GM12878 (cell line): ENCODE data around the gene SNX12.

Source experiments
- CBX5 ChIP-seq: sonication (generic); IDR thresholded peaks from 2 replicates; pipeline ENCODE4 v1.6.1; 2016; ENCODE audit warnings: low read depth, moderate library complexity, mild to moderate bottlenecking, inconsistent platforms
- CEBPB ChIP-seq, 2 experiments: fragments of 150-350 bp in 1 of 2; IDR thresholded peaks; 2 replicates each; pipeline ENCODE4 v1.6.1; 2012 to 2014; ENCODE audit warnings: low read depth in 2 of 2, low read length in 2 of 2, borderline replicate concordance in 1 of 2, inconsistent platforms in 1 of 2
- CHD2 ChIP-seq: IDR thresholded peaks from 2 replicates; pipeline ENCODE4 v1.6.1; 2011; ENCODE audit warnings: low read depth, low read length, improper control_type of control experiment, borderline replicate concordance
- EGR1 ChIP-seq, 2 experiments: IDR thresholded peaks; 1 replicate in 1 of 2; 2 replicates in 1 of 2; pipeline ENCODE4 v1.6.1; 2011 to 2012; ENCODE audit warnings: low read depth in 2 of 2, low read length in 2 of 2, borderline replicate concordance in 1 of 2, mild to moderate bottlenecking in 1 of 2, moderate library complexity in 1 of 2
- EP300 ChIP-seq, 2 experiments: fragments of 150-350 bp in 1 of 2; IDR thresholded peaks; 2 replicates each; pipeline ENCODE4 v1.6.1; 2011 to 2012; ENCODE audit warnings: low read depth in 2 of 2, low read length in 2 of 2, borderline replicate concordance in 1 of 2, improper control_type of control experiment in 1 of 2, inconsistent platforms in 1 of 2; ENCODE audit not compliant: control insufficient read depth in 1 of 2
- EZH2 ChIP-seq: IDR thresholded peaks from 2 replicates; pipeline ENCODE4 v1.6.1; 2012; ENCODE audit warnings: low read depth, mild to moderate bottlenecking, control low read depth, inconsistent platforms, low read length, borderline replicate concordance; ENCODE audit not compliant: control insufficient read depth
- GABPA ChIP-seq: IDR thresholded peaks from 2 replicates; pipeline ENCODE4 v1.6.1; 2014; ENCODE audit warnings: antibody characterized with exemption, low read depth, mild to moderate bottlenecking, inconsistent platforms
- MAX ChIP-seq: IDR thresholded peaks from 2 replicates; pipeline ENCODE4 v1.6.1; 2012; ENCODE audit warnings: low read depth, low read length, improper control_type of control experiment
- MXI1 ChIP-seq: fragments of 150-350 bp; IDR thresholded peaks from 2 replicates; pipeline ENCODE4 v1.6.1; 2011; ENCODE audit warnings: low read depth, mild to moderate bottlenecking, inconsistent platforms, low read length, improper control_type of control experiment
- NR2C1 ChIP-seq: fragments of 450-650 bp; IDR thresholded peaks from 2 replicates; pipeline ENCODE4 v1.6.1; 2017; ENCODE audit warnings: antibody characterized with exemption, mild to moderate bottlenecking, moderate library complexity
- NRF1 ChIP-seq: conservative IDR thresholded peaks from 2 replicates; pipeline ENCODE4 v1.6.1; 2011; ENCODE audit warnings: mild to moderate bottlenecking, low read depth, low read length, improper control_type of control experiment
- PRDM15 ChIP-seq: fragments of 450-650 bp; formaldehyde crosslinking; IDR thresholded peaks from 2 replicates; pipeline ENCODE4 v1.4.0; 2020; ENCODE audit warnings: mild to moderate bottlenecking, moderate library complexity
- TF ChIP-seq, protein P1 (sequence below), 3 experiments: IDR thresholded peaks in 2 of 3; conservative IDR thresholded peaks in 1 of 3; 2 replicates each; pipeline ENCODE4 v1.5.1; 2011; ENCODE audit warnings: low read depth in 3 of 3, low read length in 3 of 3, mild to moderate bottlenecking in 3 of 3, control low read depth in 2 of 3, moderate library complexity in 2 of 3, inconsistent platforms in 1 of 3, mixed read lengths in 1 of 3; ENCODE audit not compliant: control insufficient read depth in 2 of 3, insufficient read depth in 1 of 3; ENCODE audit errors: extremely low read depth in 1 of 3
- TF ChIP-seq, protein P2 (sequence below): fragments of 450-650 bp; IDR thresholded peaks from 2 replicates; pipeline ENCODE4 v1.6.1; 2017; ENCODE audit warnings: mild to moderate bottlenecking

DNA sequence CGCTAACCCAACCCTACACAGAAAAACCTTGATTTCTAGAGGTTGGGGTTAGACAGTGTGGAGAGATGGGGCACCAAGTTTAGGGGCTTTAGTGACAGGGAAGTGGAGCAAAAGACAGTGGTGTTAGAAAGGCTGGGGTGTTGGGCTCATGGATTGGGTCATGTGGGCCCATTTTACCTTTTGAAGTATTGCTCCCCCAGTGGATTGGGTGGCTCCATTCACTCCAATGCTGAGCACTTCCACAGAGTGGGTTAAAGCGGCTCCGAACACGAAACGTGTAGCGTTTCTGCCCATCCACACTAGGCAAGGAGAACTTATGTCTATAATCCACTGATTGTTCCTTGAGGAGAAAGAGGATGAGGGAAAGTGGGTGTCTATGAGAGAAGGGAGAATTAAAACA is 40.9 kb upstream of the SNX12 start:
- TF ChIP-seq, protein P1, sequence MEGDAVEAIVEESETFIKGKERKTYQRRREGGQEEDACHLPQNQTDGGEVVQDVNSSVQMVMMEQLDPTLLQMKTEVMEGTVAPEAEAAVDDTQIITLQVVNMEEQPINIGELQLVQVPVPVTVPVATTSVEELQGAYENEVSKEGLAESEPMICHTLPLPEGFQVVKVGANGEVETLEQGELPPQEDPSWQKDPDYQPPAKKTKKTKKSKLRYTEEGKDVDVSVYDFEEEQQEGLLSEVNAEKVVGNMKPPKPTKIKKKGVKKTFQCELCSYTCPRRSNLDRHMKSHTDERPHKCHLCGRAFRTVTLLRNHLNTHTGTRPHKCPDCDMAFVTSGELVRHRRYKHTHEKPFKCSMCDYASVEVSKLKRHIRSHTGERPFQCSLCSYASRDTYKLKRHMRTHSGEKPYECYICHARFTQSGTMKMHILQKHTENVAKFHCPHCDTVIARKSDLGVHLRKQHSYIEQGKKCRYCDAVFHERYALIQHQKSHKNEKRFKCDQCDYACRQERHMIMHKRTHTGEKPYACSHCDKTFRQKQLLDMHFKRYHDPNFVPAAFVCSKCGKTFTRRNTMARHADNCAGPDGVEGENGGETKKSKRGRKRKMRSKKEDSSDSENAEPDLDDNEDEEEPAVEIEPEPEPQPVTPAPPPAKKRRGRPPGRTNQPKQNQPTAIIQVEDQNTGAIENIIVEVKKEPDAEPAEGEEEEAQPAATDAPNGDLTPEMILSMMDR (IDR thresholded peaks at IDR 0.05 in 2 of 3, conservative IDR thresholded peaks at IDR 0.05 in 1 of 3; ENCODE audit: control insufficient read depth in 2 of 3, extremely low read depth in 1 of 3, insufficient read depth in 1 of 3, low read depth in 3 of 3, low read length in 3 of 3) = 0 out of 6 replicates have a peak, but pooled peaks of 2 of the 3 experiments have one; percentile 0 to 17
- TF ChIP-seq GABPA (no peak), CBX5 (no peak), CEBPB (IDR thresholded peaks at IDR 0.05; ENCODE audit: borderline replicate concordance in 1 of 2, low read depth in 2 of 2, low read length in 2 of 2) (no peak), PRDM15 (CRISPR knock-in tag) (no peak), EP300 (IDR thresholded peaks at IDR 0.05; ENCODE audit: borderline replicate concordance in 1 of 2, control insufficient read depth in 1 of 2, low read depth in 2 of 2, low read length in 2 of 2) (no peak), NRF1 (no peak), EGR1 (IDR thresholded peaks at IDR 0.05; ENCODE audit: borderline replicate concordance in 1 of 2, low read depth in 2 of 2, low read length in 2 of 2) (no peak), CHD2 (no peak), EZH2 (no peak), MXI1 (no peak), NR2C1 (no peak), MAX (no peak)
- TF ChIP-seq, protein P2, sequence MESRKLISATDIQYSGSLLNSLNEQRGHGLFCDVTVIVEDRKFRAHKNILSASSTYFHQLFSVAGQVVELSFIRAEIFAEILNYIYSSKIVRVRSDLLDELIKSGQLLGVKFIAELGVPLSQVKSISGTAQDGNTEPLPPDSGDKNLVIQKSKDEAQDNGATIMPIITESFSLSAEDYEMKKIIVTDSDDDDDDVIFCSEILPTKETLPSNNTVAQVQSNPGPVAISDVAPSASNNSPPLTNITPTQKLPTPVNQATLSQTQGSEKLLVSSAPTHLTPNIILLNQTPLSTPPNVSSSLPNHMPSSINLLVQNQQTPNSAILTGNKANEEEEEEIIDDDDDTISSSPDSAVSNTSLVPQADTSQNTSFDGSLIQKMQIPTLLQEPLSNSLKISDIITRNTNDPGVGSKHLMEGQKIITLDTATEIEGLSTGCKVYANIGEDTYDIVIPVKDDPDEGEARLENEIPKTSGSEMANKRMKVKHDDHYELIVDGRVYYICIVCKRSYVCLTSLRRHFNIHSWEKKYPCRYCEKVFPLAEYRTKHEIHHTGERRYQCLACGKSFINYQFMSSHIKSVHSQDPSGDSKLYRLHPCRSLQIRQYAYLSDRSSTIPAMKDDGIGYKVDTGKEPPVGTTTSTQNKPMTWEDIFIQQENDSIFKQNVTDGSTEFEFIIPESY = no peak
